ENCODE data around the gene PTGER1. TPM values are rescaled to one million over a fixed set of nuclear protein-coding genes. Genes with fewer than 3 reads are reported as not detected.

The PTGER1 gene
- total and polyA plus RNA-seq, 2 of the 13 experiments (the other 11 are each of a cell fraction or from before 2014, with no cell fraction given), result 0.13 TPM; not detected in 1

- TF ChIP-seq, protein P1, sequence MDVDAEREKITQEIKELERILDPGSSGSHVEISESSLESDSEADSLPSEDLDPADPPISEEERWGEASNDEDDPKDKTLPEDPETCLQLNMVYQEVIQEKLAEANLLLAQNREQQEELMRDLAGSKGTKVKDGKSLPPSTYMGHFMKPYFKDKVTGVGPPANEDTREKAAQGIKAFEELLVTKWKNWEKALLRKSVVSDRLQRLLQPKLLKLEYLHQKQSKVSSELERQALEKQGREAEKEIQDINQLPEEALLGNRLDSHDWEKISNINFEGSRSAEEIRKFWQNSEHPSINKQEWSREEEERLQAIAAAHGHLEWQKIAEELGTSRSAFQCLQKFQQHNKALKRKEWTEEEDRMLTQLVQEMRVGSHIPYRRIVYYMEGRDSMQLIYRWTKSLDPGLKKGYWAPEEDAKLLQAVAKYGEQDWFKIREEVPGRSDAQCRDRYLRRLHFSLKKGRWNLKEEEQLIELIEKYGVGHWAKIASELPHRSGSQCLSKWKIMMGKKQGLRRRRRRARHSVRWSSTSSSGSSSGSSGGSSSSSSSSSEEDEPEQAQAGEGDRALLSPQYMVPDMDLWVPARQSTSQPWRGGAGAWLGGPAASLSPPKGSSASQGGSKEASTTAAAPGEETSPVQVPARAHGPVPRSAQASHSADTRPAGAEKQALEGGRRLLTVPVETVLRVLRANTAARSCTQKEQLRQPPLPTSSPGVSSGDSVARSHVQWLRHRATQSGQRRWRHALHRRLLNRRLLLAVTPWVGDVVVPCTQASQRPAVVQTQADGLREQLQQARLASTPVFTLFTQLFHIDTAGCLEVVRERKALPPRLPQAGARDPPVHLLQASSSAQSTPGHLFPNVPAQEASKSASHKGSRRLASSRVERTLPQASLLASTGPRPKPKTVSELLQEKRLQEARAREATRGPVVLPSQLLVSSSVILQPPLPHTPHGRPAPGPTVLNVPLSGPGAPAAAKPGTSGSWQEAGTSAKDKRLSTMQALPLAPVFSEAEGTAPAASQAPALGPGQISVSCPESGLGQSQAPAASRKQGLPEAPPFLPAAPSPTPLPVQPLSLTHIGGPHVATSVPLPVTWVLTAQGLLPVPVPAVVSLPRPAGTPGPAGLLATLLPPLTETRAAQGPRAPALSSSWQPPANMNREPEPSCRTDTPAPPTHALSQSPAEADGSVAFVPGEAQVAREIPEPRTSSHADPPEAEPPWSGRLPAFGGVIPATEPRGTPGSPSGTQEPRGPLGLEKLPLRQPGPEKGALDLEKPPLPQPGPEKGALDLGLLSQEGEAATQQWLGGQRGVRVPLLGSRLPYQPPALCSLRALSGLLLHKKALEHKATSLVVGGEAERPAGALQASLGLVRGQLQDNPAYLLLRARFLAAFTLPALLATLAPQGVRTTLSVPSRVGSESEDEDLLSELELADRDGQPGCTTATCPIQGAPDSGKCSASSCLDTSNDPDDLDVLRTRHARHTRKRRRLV (CRISPR knock-in tag; IDR thresholded peaks at IDR 0.05), result no peak
- TF ChIP-seq MAZ (IDR thresholded peaks at IDR 0.05; ENCODE audit: borderline replicate concordance, low read depth, low read length), result no peak
- TF ChIP-seq MAZ (CRISPR knock-in tag; IDR thresholded peaks at IDR 0.05; ENCODE audit: low read depth), result no peak
- TF ChIP-seq SALL1 (CRISPR knock-in tag; IDR thresholded peaks at IDR 0.05), result peak; percentile 29; the same call in 1 of the 2 replicates
- 0 out of 2 replicates have a peak, but pooled peaks have one; percentile 3 for TF ChIP-seq ZNF749 (CRISPR knock-in tag; IDR thresholded peaks at IDR 0.05; ENCODE audit: borderline replicate concordance)
- TF ChIP-seq, protein P2, sequence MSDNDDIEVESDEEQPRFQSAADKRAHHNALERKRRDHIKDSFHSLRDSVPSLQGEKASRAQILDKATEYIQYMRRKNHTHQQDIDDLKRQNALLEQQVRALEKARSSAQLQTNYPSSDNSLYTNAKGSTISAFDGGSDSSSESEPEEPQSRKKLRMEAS (IDR thresholded peaks at IDR 0.05), result peak; percentile 43
- TF ChIP-seq ZBTB7A (CRISPR knock-in tag; IDR thresholded peaks at IDR 0.05), result 0 out of 2 replicates have a peak, but pooled peaks have one; percentile 33
- TF ChIP-seq MYC (CRISPR knock-in tag; IDR thresholded peaks at IDR 0.05; ENCODE audit: borderline replicate concordance), result peak; percentile 10; the same call in 1 of the 2 replicates
- 0 out of 2 replicates have a peak, but pooled peaks have one; percentile 17 for TF ChIP-seq AKAP8 (CRISPR knock-in tag; IDR thresholded peaks at IDR 0.05)
- no peak for TF ChIP-seq SOX13 (IDR thresholded peaks at IDR 0.05)
- 0 out of 4 replicates have a peak, but pooled peaks of 1 of the 2 experiments have one; percentile 5 for TF ChIP-seq SOX13 (CRISPR knock-in tag; conservative IDR thresholded peaks at IDR 0.05 in 1 of 2, IDR thresholded peaks at IDR 0.05 in 1 of 2)
- TF ChIP-seq, protein P3, sequence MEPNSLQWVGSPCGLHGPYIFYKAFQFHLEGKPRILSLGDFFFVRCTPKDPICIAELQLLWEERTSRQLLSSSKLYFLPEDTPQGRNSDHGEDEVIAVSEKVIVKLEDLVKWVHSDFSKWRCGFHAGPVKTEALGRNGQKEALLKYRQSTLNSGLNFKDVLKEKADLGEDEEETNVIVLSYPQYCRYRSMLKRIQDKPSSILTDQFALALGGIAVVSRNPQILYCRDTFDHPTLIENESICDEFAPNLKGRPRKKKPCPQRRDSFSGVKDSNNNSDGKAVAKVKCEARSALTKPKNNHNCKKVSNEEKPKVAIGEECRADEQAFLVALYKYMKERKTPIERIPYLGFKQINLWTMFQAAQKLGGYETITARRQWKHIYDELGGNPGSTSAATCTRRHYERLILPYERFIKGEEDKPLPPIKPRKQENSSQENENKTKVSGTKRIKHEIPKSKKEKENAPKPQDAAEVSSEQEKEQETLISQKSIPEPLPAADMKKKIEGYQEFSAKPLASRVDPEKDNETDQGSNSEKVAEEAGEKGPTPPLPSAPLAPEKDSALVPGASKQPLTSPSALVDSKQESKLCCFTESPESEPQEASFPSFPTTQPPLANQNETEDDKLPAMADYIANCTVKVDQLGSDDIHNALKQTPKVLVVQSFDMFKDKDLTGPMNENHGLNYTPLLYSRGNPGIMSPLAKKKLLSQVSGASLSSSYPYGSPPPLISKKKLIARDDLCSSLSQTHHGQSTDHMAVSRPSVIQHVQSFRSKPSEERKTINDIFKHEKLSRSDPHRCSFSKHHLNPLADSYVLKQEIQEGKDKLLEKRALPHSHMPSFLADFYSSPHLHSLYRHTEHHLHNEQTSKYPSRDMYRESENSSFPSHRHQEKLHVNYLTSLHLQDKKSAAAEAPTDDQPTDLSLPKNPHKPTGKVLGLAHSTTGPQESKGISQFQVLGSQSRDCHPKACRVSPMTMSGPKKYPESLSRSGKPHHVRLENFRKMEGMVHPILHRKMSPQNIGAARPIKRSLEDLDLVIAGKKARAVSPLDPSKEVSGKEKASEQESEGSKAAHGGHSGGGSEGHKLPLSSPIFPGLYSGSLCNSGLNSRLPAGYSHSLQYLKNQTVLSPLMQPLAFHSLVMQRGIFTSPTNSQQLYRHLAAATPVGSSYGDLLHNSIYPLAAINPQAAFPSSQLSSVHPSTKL (CRISPR knock-in tag; IDR thresholded peaks at IDR 0.05), result 0 out of 2 replicates have a peak, but pooled peaks have one; percentile 8
- no peak for TF ChIP-seq ARNTL (CRISPR knock-in tag; IDR thresholded peaks at IDR 0.05)
- TF ChIP-seq EED (CRISPR knock-in tag; IDR thresholded peaks at IDR 0.05), result peak; percentile 35; the same call in 1 of the 2 replicates
- TF ChIP-seq BHLHE40 (IDR thresholded peaks at IDR 0.05; ENCODE audit: low read length), result peak; percentile 85
These were observed 41.3 kb downstream of the PTGER1 start (continued) for GRCh38 chr19:14433554-14434501.
